Fibroblast of lung (primary cell): Measurements from ENCODE around the gene HSPG2.

ENCODE experiments used
- CTCF ChIP-seq, 2 donors: IDR thresholded peaks in 1 of 2; conservative IDR thresholded peaks in 1 of 2; 1 replicate in 1 of 2; 2 replicates in 1 of 2; pipeline ENCODE4 v1.5.1; 2011 to 2012; ENCODE audit warnings: low read length in 2 of 2, control low read depth in 1 of 2, inconsistent platforms in 1 of 2, low read depth in 1 of 2, mild to moderate bottlenecking in 1 of 2
- EZH2 ChIP-seq: IDR thresholded peaks from 2 replicates; pipeline ENCODE4 v1.5.1; 2012; ENCODE audit warnings: low read length, control low read depth, mild to moderate bottlenecking; ENCODE audit errors: missing control alignments

DNA sequence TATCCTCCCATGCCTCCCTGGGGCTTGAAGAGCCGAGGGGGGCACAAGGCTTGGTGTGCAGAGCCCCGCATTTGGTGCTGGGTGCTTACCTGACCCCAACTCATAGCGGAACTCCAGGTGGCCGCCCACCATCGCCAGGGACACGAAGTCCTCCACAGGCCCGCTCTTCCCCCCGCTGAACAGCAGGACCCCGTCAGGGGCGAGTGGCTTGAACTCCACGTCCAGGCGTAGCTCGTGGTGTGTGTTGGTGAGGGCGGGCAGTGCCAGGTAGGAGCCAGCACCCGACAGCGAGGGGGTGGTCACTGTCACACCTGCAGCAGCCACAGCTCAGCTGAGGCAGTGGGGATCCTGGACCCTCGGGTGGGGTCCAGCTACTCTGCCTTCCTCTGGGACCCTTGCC lies 107.8 kb downstream of the HSPG2 start:
- no peak for TF ChIP-seq CTCF (conservative IDR thresholded peaks at IDR 0.05 in 1 of 2, IDR thresholded peaks at IDR 0.05 in 1 of 2; ENCODE audit: low read depth in 1 of 2, low read length in 2 of 2)
- no peak for TF ChIP-seq EZH2
